Stimulated activated naive CD8-positive, alpha-beta T cell treated with anti-CD3 and anti-CD28 coated beads, Interleukin-15, Interleukin-2, amounts not matched to agents 100 ng/mL and 50 ng/mL, for 24 hours (primary cell): Measurements from ENCODE around the gene CCL19.

Source experiments
- H3K27ac Mint-ChIP-seq: one replicate; pipeline ENCODE4 v1.8.0; 2021; ENCODE audit warnings: mild to moderate bottlenecking, mixed read lengths
- H3K27me3 Mint-ChIP-seq: one replicate; pipeline ENCODE4 v1.8.0; 2021; ENCODE audit warnings: mixed read lengths
- H3K36me3 Mint-ChIP-seq: one replicate; pipeline ENCODE4 v1.8.0; 2021; ENCODE audit warnings: low read depth, mixed read lengths
- H3K4me1 Mint-ChIP-seq: one replicate; pipeline ENCODE4 v1.8.0; 2021; ENCODE audit warnings: low read depth, mixed read lengths
- H3K4me3 Mint-ChIP-seq: one replicate; pipeline ENCODE4 v1.8.0; 2021; ENCODE audit warnings: mild to moderate bottlenecking, mixed read lengths
- H3K9me3 Mint-ChIP-seq: one replicate; pipeline ENCODE4 v1.8.0; 2021; ENCODE audit warnings: mixed read lengths

The CCL19 gene

DNA sequence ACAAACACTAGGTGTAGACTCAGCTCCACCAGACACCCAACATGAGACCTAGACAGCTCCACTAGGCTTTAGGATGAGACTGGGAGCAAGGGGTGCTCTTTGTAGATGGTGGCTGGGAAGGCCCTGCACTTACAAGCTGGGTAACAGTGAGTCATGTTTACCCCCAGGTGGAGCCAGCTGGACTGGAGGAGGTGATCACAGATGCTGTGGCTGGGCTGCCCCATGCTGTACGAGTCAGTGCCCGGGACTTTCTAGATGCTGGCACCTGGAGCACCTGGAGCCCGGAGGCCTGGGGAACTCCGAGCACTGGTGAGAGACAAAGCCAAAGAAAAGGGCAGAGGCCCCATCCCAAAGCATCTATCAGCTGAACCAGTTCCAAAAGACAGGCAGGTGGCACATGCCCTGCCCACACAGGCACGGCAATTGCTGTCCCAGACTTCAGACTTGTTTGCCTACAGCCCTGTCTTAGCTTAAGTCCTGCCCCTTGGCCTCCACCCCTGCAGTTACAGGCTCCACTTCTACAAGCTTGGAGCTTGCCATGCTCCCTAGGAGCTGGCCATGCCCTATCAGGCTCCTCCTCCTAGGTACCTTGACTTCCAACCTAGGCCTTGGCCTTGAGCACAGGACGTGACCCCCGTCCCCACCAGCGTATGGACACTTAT is 31.4 kb downstream of the CCL19 start:
- Mint-ChIP-seq H3K27ac (no peak overlapping the region), H3K27me3 (no peaks in the 10 kb centered on the region), H3K9me3 (no peaks in the 10 kb centered on the region), H3K36me3 (no peaks in the 10 kb centered on the region), H3K4me1 (peaks cover 23% of the 10 kb centered on the region), H3K4me3 (no peak overlapping the region)

DNA sequence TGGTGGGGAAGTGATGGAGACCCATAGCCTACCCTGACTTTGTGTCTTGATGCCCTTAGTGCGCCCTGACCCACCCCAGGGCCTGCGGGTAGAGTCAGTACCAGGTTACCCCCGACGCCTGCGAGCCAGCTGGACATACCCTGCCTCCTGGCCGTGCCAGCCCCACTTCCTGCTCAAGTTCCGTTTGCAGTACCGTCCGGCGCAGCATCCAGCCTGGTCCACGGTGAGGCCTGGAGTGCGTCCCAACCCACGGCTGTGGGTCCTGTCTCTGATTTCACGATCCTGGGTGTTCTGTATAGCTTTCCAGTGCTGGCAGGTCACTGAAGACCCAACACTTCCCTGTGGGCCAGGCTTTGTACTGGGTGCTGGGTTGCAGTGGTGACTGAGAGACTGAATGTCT is 32.6 kb downstream of the CCL19 start:
- Mint-ChIP-seq H3K27ac (no peak overlapping the region), H3K36me3 (no peaks in the 10 kb centered on the region), H3K4me3 (no peak overlapping the region), H3K4me1 (peaks cover 10% of the 10 kb centered on the region), H3K27me3 (no peaks in the 10 kb centered on the region), H3K9me3 (no peaks in the 10 kb centered on the region)

DNA sequence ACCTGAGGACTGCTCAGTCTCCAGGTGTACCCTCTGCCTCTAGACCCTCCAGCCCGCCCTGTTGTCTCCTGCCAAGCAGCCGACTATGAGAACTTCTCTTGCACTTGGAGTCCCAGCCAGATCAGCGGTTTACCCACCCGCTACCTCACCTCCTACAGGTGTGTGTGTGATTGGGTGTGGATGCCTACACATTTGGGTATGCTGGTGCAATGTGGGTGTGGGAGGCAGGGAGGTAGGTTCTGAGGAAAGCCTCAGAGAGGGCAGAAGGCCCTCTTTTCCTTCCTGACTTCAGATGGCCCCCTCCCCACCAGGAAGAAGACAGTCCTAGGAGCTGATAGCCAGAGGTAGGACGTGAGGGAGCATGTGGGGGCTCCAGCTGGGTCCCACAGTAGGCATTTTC is 34.1 kb downstream of the CCL19 start:
- Mint-ChIP-seq H3K4me1 (peaks cover 14% of the 10 kb centered on the region), H3K27me3 (no peaks in the 10 kb centered on the region), H3K9me3 (no peaks in the 10 kb centered on the region), H3K36me3 (no peaks in the 10 kb centered on the region), H3K27ac (no peak overlapping the region), H3K4me3 (no peak overlapping the region)

DNA sequence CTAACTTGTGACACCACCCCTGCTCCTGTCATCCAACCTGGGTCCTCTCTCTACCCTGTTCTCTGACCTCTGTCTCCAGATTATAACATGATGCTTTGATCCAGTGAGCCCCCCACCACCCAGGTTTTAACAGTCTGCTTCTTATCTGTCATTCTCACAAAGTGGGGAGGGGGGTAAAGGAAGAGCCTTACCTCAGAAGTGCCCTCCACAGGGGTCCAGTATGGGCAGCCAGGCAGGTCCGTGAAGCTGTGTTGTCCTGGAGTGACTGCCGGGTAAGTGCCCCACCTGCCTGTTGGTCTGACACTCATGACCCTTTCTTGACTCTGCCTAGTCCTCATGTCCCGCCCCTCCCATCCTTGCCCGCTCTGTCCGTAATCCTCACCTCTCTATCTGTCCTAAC is 35.7 kb downstream of the CCL19 start:
- peaks cover 14% of the 10 kb centered on the region for H3K4me1 Mint-ChIP-seq
- H3K36me3 Mint-ChIP-seq: no peaks in the 10 kb centered on the region
- H3K4me3 Mint-ChIP-seq: no peak overlapping the region
- H3K27ac Mint-ChIP-seq: no peak overlapping the region
- H3K9me3 Mint-ChIP-seq: no peaks in the 10 kb centered on the region
- H3K27me3 Mint-ChIP-seq: no peaks in the 10 kb centered on the region

DNA sequence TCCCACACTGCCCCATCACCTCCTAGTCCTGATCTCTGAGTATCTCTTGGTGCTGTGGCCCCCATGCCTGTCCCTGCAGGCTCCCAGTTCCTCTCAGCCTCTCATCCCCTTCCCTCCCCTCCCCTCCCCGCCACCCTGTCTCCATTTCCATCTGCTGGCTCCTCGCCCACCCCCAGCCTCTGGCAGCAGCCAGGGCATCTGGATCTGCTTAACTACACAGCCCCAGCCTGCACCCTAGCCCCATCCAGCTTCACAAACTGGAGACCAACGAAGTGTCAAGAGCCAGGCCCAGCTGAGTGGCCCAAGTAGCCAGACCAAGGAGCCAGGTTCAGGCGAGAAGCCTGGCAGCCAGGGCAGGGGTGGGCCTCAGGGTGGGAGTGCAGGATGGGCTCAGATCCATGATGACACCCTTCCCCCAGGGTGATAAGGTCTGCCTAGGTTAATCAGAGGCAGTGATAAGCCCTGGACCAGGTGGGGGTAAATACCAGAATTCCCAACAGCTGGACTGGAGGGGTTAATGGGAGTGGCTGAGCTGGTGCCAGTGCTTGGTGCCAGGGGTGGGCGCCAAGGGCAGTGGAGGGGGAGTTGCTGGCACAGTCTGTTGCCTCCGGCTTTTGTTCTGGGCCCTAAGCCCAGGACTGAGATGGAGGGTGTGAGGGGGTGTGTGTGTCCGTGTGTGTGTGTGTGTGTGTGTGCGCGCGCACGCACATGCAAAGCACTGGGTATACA is 36.6 kb downstream of the CCL19 start:
- peaks cover 14% of the 10 kb centered on the region for H3K4me1 Mint-ChIP-seq
- no peaks in the 10 kb centered on the region for H3K27me3 Mint-ChIP-seq
- no peak overlapping the region for H3K4me3 Mint-ChIP-seq
- no peaks in the 10 kb centered on the region for H3K9me3 Mint-ChIP-seq
- peaks cover 4% of the 10 kb centered on the region for H3K36me3 Mint-ChIP-seq
- H3K27ac Mint-ChIP-seq: no peak overlapping the region

DNA sequence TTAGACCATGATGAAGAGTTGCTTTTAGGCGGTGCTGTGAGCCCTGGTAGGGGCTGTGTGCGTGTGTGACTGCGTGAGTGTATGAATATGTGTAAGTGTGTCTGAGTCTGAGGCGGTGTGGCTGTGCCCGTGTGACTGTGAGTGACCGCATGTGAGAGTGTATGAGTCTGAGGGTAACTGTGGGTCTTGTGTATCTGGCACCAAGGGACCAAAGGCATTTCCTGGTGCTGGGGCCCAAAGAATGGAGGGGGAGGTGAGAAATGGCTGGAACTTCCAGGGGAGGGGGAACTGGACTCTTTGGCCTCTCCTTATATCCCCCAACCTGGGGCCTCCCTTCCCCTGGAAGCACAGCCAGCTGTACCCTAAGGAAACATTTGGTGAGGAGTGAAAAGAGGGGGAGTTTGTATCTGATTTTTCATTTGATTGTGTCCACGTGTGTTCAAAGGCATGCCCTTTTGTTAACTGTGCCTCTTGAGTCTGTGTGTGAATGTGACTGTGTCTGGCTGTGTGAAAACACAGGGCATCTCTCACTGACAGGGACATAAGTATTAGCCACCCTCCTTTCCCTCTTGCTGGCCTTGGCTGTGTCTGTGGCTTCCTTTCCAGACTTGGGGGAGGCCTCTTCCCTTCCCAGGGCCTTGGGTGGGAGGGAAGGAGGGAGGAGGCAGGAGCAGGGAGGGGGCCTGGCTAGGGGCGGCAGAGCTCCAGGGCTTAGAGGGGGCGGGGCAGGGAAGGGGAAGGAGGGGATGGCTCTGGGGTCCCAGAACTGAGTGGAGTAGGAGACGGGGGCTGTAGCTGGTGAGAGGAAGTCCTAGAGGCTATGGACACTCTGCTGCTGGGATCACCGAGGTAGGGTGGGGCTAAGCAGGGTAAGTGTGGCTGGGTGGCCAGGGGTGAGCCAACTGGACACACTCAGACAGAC is 37.7 kb downstream of the CCL19 start:
- Mint-ChIP-seq H3K9me3 (no peaks in the 10 kb centered on the region), H3K4me3 (no peak overlapping the region), H3K27me3 (no peaks in the 10 kb centered on the region), H3K36me3 (peaks cover 14% of the 10 kb centered on the region), H3K27ac (peak overlapping the region; percentile 69), H3K4me1 (peaks cover 18% of the 10 kb centered on the region)

DNA sequence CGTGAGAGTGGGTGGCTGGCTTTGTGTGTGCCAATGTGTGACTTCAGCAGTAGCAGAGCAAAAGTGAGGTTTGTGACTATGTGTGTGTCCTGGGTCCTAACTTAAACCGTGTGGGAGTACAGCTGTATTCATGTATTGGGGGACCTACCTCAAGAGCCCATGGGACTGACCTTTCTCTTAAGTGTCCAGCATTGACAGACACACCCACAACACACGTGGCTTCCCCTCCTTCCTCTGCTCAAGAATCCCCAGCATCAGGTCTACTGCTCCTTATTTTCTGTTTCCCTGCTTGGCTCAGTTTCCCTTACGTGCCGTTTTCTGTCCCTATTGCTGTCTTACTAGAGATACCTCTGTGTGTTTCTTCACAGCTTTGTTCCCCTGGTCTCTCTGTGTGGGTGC is 38.5 kb downstream of the CCL19 start:
- Mint-ChIP-seq H3K27ac (peak overlapping the region; percentile 69), H3K9me3 (no peaks in the 10 kb centered on the region), H3K4me3 (peak overlapping the region; percentile 15), H3K36me3 (peaks cover 17% of the 10 kb centered on the region), H3K4me1 (peaks cover 26% of the 10 kb centered on the region), H3K27me3 (no peaks in the 10 kb centered on the region)

DNA sequence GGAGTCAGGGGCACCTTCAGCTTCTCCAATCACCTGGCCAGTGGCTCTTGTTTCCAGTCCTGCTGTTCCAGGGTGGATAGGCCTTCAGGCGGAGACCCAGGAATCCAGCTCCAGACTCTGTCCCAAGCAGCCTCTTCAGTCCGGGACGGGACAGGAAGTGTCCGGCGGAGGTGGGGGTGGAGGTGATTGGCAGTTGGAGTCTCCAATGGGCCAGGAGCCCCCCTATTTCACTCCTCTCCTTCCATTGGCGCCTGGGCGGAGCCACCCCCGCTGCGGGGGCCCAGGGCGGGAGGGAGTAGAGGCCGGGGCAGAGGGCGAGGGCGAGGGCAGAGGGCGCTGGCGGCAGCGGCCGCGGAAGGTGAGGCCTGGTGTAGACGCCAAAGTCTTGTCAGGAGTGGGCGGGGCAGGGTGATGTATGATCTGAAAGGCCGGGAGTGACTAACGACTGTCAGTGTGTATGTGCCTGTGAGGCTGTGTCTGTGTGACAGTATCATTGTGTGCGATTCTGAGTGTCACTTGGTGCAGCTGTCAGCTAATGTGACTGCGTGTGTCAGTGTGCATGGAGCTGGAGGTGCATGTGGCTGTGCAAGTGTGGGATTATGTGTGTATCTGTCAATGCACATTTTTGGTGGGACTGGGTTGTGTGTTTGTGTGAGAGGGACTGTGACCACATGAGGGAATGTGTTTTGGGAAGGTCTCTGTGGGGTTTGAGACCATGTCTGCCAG is 39.0 kb downstream of the CCL19 start, which contains the start of gene IL11RA:
Gene IL11RA, plus strand, starts transcription at position 310 of the 726 bp plus-strand sequence. CDS start 3,033 bp downstream, outside the sequence.
- Mint-ChIP-seq H3K4me3 (peak within 1 kb of the TSS; percentile 15), H3K36me3 (peaks cover 17% of the 10 kb centered on the region)

DNA sequence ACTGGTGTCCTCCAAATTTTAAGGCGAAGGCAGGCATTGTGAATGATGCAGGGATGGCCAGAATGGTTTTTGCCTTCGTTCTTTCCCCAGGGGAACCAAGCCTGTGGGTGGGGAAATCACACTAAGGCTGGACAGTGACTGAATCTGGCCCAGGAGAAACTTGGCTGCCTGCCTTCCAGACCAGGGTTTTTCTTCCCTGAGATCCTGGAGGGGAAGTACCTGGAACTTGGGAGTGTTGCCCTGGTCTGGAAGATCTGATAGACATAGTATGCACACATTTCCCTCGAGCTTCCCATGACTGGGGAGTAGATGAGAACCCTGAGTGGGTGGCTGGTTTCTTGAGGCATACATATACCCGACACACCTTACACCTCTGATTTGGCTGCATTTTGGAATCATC is 39.8 kb downstream of the CCL19 start:
- Mint-ChIP-seq H3K9me3 (no peaks in the 10 kb centered on the region), H3K27me3 (no peaks in the 10 kb centered on the region), H3K36me3 (peaks cover 17% of the 10 kb centered on the region), H3K27ac (no peak overlapping the region), H3K4me1 (peaks cover 34% of the 10 kb centered on the region), H3K4me3 (no peak overlapping the region)

More for the DNA sequence above, 39.0 kb downstream of the CCL19 start, which contains the start of gene IL11RA:
- no peaks in the 10 kb centered on the region for H3K9me3 Mint-ChIP-seq
- peak within 1 kb of the TSS; percentile 69 for H3K27ac Mint-ChIP-seq
- no peaks in the 10 kb centered on the region for H3K27me3 Mint-ChIP-seq
- peaks cover 32% of the 10 kb centered on the region for H3K4me1 Mint-ChIP-seq

DNA sequence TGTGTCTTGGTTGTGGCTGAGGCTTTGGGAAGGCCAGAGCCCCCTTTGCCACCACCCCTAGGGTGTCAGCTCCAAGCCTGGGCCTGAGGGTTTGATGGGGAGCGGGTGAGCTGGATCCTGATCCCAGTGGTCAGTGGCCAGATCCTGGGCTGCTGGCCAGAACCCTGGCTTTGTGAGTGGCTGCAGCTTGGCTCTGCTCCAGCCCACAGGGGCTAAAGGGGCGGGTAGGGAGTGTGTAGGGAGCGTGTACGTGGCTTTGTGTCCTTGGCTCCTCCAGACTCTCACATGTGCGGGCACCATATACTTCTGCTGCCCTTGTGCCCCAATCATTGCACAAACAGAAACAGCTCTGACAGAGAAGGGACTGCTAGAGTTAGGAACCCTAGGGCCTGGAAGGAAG is 40.3 kb downstream of the CCL19 start:
- peaks cover 40% of the 10 kb centered on the region for H3K4me1 Mint-ChIP-seq
- peaks cover 17% of the 10 kb centered on the region for H3K36me3 Mint-ChIP-seq
- no peak overlapping the region for H3K4me3 Mint-ChIP-seq
- H3K27me3 Mint-ChIP-seq: no peaks in the 10 kb centered on the region
- H3K9me3 Mint-ChIP-seq: no peaks in the 10 kb centered on the region
- no peak overlapping the region for H3K27ac Mint-ChIP-seq

DNA sequence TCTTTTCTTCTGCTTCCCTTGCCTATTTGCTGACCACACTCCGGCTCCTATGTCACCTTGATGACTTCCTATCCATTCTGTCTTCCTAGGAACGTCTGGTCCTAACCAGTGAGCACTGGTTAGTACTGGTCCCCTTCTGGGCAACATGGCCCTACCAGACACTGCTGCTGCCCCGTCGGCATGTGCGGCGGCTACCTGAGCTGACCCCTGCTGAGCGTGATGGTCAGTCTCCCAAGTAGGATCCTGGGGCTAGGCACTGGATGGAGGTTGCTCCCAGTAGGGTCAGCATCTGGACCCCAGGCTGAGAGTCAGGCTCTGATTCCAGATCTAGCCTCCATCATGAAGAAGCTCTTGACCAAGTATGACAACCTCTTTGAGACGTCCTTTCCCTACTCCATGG is 42.4 kb downstream of the CCL19 start:
- H3K4me3 Mint-ChIP-seq: peak overlapping the region; percentile 46
- no peaks in the 10 kb centered on the region for H3K27me3 Mint-ChIP-seq
- peaks cover 40% of the 10 kb centered on the region for H3K4me1 Mint-ChIP-seq
- H3K9me3 Mint-ChIP-seq: no peaks in the 10 kb centered on the region
- peaks cover 17% of the 10 kb centered on the region for H3K36me3 Mint-ChIP-seq
- peak overlapping the region; percentile 18 for H3K27ac Mint-ChIP-seq

DNA sequence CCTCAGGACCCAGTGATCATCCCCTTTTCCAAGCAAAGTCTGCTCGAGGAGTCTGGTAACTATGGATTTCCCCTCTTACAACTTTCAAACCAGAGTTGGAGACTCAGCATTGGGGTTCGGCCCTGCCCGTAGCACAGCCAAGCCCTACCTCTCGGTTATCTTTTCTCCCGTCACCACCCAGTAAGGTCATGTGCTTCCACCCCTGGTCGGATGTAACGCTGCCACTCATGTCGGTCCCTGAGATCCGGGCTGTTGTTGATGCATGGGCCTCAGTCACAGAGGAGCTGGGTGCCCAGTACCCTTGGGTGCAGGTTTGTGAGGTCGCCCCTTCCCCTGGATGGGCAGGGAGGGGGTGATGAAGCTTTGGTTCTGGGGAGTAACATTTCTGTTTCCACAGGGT is 43.4 kb downstream of the CCL19 start:
- Mint-ChIP-seq H3K4me3 (peak overlapping the region; percentile 92), H3K4me1 (peaks cover 33% of the 10 kb centered on the region), H3K27me3 (no peaks in the 10 kb centered on the region), H3K9me3 (no peaks in the 10 kb centered on the region), H3K27ac (peak overlapping the region; percentile 88), H3K36me3 (peaks cover 17% of the 10 kb centered on the region)

DNA sequence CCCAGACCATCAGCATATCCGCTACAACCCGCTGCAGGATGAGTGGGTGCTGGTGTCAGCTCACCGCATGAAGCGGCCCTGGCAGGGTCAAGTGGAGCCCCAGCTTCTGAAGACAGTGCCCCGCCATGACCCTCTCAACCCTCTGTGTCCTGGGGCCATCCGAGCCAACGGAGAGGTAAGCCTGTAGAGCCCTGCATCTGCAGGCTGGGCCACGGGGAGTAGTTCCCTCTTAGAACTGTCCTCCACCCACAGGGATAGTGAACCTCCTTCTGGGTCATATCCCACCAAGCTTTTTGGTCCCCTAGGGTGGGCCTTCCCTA is 44.0 kb downstream of the CCL19 start:
- H3K4me3 Mint-ChIP-seq: peak overlapping the region; percentile 92
- peak overlapping the region; percentile 88 for H3K27ac Mint-ChIP-seq
- H3K27me3 Mint-ChIP-seq: no peaks in the 10 kb centered on the region
- peaks cover 17% of the 10 kb centered on the region for H3K36me3 Mint-ChIP-seq
- no peaks in the 10 kb centered on the region for H3K9me3 Mint-ChIP-seq
- peaks cover 27% of the 10 kb centered on the region for H3K4me1 Mint-ChIP-seq

DNA sequence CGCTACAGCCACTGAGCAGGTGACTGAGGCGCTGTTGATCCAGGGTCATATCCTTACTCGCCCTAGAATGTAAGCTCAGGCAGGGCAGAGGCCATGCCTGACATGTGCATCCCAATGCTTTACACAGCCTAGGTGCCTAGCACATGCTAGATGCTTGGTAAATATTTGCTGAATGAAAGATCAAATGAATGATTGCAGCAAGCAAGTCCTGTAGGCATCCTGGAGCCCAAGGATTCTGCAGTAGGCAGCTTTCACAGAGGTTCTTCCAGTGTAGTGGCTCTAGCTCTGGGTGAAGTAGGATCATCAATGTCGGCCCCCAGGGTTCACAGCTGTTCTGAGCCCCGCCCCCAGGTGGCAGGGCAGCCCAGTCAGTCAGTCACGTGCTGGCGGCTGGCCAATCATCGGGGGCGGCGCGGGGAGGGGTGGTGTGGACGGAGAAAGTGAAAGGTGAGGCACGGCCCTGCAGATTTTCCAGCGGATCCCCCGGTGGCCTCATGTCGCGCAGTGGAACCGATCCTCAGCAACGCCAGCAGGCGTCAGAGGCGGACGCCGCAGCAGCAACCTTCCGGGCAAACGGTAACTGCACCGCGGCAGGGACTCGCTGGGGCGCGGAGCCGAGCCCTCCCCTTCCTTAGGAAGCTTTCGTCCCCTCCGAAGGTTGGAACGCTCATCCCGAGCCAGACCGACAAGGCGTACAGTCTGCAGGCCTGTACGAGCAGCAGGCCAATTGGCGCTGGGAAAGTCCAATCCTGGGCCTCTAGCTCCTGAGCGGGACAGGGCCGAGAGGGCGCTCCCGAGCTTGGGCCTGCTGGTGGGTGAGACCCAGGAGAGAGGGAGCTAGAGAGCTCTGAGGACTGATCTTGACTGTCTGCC is 44.6 kb downstream of the CCL19 start, which contains the start of gene GALT:
Gene GALT, plus strand, starts transcription at position 465 of the 873 bp plus-strand sequence. Its CDS starts 30 bp downstream, at position 495.
- peaks cover 17% of the 10 kb centered on the region for H3K36me3 Mint-ChIP-seq
- H3K4me1 Mint-ChIP-seq: peaks cover 26% of the 10 kb centered on the region

More for the DNA sequence above, 44.6 kb downstream of the CCL19 start, which contains the start of gene GALT:
- peak within 1 kb of the TSS; percentile 88 for H3K27ac Mint-ChIP-seq
- no peaks in the 10 kb centered on the region for H3K27me3 Mint-ChIP-seq
- H3K9me3 Mint-ChIP-seq: no peaks in the 10 kb centered on the region
- H3K4me3 Mint-ChIP-seq: peak within 1 kb of the TSS; percentile 92
